GM19463 (cell line): Measurements from ENCODE around the gene PRKCA.

Experiments used
- ATAC-seq: cut with Tn5 transposase; IDR thresholded peaks from one replicate; pipeline ENCODE4 v1.9.1; 2021; ENCODE audit warnings: mild to moderate bottlenecking, moderate library complexity; ENCODE audit not compliant: unreplicated experiment

PRKCA gene

DNA sequence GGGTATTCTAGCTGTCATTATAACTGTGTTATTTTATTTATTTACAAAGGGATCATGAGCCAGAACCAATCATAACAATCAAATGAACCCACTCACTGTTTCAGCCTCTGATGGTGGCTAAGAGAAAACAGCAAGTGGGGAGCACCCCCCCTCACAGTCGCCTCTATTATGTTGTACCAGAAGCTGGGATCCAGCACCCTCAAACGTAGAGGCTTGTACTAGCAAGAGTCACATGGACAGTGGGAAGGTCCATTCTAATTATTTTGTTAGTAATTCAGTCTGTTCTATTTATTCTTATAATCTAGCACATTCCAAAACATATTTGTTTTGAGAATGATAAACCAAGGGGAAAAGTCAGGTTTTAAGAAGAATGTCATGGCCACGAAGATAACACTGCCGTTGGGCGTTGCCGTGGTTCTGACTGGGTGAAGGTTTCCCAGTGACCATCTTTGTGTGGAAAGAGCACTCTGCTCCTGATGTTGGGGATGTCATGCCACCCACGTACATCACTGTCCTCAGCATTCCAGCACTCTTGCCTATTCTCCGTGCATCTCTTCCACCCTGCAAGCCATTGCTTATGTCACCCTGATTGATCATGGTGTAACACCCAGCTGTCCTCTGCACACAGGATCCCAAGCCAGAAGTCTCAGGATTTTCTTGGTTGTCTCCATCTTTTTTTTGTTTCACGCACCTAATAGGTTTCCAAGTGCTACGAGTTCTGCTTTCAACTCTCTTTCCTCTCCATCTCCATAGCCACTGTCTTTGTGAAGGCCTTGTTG lies 205.8 kb downstream of the PRKCA start:
- no peak for ATAC-seq

- ATAC-seq: no peak
These were observed 206.8 kb downstream of the PRKCA start for GRCh38 chr17:66508896-66509844.

DNA sequence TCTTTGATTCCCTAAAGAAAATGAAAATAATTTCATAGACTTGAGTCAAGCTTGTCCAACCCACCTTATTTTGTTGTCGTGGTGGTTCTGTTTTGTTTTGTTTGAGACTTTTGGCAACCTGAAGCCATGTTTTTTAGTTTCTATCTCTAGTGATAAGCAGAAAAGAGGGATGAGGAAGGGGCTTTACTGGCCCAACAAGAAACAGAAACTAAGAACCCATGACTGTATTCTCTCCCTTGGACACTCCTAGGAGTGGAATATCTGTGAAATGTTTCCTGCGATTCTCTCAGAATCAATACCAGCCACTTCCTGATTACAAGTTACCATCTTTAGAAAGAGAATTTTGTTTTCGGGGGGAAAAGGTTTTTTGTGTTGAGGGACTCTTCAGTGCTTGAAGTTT lies 207.5 kb downstream of the PRKCA start:
- no peak for ATAC-seq

DNA sequence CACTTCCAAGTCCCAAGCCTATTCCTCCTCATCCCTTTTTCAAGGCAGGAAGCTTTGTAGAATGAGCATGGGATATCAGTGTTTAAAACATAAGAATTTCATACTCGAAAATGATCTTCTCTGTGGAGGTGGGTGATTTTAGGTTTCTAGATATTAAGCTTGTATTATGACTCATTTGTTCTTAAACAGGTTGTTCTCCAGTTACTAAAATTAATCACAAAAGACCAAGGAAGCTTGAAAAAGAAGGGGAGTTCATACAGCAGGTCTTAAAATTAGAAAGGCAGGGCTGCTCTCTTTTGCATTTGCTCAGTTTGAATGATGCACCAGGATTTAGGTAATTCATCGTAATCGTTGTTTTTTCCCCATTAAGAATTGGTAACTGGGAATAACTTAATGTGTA lies 208.7 kb downstream of the PRKCA start:
- no peak for ATAC-seq

DNA sequence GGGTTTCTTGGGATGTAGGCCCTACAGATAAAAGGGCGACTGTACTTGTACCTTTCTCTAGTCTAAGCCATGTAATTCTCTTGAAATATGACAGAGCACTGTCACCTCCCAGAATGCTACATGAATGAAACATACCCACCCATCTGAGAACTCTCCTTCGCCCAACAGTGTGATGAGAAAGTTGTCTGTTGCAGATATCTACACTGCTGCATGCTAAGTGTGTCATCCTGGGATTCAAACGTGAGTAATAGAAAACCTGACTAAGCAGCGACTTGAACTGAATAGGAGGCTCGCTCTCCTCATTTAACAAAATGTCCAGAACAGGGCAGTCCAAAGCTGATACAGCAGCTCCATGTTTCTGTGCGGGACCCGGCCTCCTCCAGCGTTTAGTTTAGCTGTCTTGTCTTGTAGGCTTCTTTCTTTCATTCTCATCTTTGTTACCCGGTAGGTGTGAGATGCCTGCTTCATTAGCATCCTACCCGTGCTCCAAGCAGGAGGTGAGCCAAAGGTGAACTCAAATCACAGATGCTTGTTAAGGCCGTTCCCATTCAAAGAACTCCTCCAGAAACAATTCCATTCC lies 211.9 kb downstream of the PRKCA start:
- ATAC-seq: no peak

GRCh38 chr17:66515974-66516373 lies 213.6 kb downstream of the PRKCA start:
- ATAC-seq: no peak

- no peak for ATAC-seq
These were observed 215.1 kb downstream of the PRKCA start for GRCh38 chr17:66517336-66518009.

GRCh38 chr17:66518108-66518507 lies 215.7 kb downstream of the PRKCA start:
- no peak for ATAC-seq

DNA sequence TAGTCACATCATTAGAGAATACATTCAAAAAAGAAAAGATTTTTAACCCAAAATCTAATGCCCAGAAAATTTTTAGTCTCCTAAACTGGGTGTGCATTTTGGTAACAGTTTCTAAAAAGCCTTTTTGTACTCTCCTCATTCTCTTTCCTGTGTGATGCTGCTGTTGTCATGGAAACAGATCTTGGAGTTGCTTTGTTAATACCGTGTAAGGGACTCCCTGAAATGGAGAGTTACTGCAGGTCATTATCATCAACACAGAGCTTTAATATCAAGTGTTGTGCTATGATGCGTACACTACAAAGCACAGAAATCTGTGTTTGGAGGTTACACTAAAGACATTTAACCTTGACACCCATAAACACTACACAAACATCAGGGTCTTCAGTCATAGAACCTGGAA lies 216.3 kb downstream of the PRKCA start:
- ATAC-seq: no peak

- ATAC-seq: no peak
These were observed 216.7 kb downstream of the PRKCA start for GRCh38 chr17:66519154-66519553.

- no peak for ATAC-seq
These were observed 218.6 kb downstream of the PRKCA start for GRCh38 chr17:66520999-66521398.

DNA sequence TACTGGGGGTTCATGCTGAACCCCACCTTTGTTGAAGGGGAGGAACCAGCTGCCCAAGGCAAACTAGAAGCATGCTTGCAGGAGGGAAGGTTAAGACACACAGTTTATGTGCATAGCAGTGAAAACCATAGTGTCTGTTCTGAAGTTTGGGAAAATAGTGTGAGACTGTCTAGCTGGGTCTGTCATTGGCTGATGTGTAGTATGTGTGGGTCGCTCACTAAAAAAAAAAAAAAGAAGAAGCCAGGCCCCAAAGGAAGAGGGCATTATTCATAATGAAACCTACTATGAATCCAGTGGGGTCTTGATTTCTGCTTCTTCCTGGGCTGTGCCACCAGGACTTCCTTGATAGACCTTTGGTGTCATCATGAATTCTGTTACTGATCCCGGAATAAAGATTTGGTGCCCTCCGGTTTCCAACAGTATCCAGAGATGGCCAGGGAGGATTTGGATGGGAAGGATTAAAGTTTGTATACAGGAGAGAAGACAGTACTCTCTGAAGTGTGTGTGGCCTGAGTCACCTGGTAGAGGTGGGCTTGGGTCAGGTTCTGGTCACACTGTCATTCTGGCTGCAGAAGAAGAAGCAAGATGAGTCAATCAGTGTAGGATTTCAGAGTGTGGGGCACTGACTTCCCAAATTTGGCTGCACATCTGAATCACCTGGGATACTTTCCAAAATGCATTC lies 220.3 kb downstream of the PRKCA start:
- ATAC-seq: no peak

- no peak for ATAC-seq
These were observed 221.2 kb downstream of the PRKCA start for GRCh38 chr17:66523378-66524200.

GRCh38 chr17:66524877-66525276 lies 222.5 kb downstream of the PRKCA start:
- ATAC-seq: no peak

GRCh38 chr17:66525338-66525737 lies 222.9 kb downstream of the PRKCA start:
- no peak for ATAC-seq

DNA sequence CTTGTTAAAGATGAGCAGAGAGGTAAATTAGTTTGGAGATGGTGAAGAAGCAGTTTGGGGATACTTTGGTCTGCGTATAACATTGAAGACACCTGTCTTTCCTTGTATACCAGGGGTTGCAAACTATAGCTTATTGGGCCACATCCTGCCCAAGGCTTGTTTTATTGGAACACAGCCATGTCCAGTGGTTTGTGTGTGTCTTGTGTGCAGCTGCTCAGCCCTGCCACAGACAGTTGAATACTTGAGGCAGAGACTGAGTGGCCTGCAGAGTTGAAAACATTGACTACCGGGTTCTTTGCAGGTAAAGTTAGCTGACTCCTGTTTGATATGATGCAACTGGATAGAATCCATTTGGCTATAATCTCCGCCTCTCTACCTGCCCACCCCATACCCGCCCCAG lies 224.4 kb downstream of the PRKCA start:
- ATAC-seq: no peak

GRCh38 chr17:66527335-66527734 lies 224.9 kb downstream of the PRKCA start:
- ATAC-seq: no peak

GRCh38 chr17:66531851-66532295 lies 229.5 kb downstream of the PRKCA start:
- no peak for ATAC-seq

- no peak for ATAC-seq
These were observed 231.2 kb downstream of the PRKCA start for GRCh38 chr17:66533572-66533971.

DNA sequence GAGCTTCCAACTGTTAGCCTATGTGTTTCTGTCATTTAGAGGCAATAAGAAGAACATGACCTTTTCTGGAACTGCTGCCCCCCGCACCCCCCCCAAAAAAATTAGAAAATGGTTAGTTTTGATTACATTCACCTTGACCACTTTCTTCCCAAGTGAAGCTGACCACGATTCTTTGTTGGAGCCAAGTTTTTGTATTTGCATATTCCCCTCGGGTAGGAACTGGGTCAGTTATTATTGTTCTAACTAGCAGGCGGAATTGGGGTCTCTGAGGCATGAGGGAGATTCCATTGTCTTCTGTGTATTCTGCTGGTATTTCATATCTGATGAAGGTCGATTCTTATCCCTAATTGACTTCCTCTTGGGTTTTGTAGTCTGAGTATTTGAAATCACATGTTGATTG lies 231.6 kb downstream of the PRKCA start:
- no peak for ATAC-seq
